ENCODE data around the gene CSK. TPM values are rescaled to one million over a fixed set of nuclear protein-coding genes. Genes with fewer than 3 reads are reported as not detected.
A peak's percentile ranks its signal among the peaks of the same experiment; 100 is the strongest.

The CSK gene
- polyA plus RNA-seq, 1 of the 3 experiments (the other 2 are of a cell fraction): 53.1 TPM

- no peak overlapping the region for H3K9ac ChIP-seq
- ChIA-PET CTCF (interaction anchor here (1.0 to 24.3 kb wide), 4 partner anchors 17 to 175 kb away, joined by 4 to 1109 read pairs (median 26); partner anchors contain the start of gene CLK3), POLR2A (no interaction called here)
- no peak overlapping the region for H3K4me2 ChIP-seq
- no peaks in the 10 kb centered on the region for H3K9me3 ChIP-seq
- no peaks in the 10 kb centered on the region for H3K9me2 ChIP-seq
- no peak for TF ChIP-seq MXI1 (IDR thresholded peaks at IDR 0.05; ENCODE audit: low read depth, low read length)
- TF ChIP-seq, protein P1, sequence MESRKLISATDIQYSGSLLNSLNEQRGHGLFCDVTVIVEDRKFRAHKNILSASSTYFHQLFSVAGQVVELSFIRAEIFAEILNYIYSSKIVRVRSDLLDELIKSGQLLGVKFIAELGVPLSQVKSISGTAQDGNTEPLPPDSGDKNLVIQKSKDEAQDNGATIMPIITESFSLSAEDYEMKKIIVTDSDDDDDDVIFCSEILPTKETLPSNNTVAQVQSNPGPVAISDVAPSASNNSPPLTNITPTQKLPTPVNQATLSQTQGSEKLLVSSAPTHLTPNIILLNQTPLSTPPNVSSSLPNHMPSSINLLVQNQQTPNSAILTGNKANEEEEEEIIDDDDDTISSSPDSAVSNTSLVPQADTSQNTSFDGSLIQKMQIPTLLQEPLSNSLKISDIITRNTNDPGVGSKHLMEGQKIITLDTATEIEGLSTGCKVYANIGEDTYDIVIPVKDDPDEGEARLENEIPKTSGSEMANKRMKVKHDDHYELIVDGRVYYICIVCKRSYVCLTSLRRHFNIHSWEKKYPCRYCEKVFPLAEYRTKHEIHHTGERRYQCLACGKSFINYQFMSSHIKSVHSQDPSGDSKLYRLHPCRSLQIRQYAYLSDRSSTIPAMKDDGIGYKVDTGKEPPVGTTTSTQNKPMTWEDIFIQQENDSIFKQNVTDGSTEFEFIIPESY (IDR thresholded peaks at IDR 0.05; ENCODE audit: borderline replicate concordance, low read depth): no peak
- no peak for TF ChIP-seq SMC3 (IDR thresholded peaks at IDR 0.05; ENCODE audit: low read depth, low read length)
- no peak for TF ChIP-seq ELF1 (IDR thresholded peaks at IDR 0.05)
- H2AFZ ChIP-seq (ENCODE audit: low read depth): no peak overlapping the region
- 98% methylated on average over 4 of the region's 4 CpGs for WGBS (ENCODE audit: low lambda C conversion rate)
- DNase-seq: no peak
- H3K27ac ChIP-seq (ENCODE audit: low read depth in 2 of 2, low read length in 1 of 2): no peak overlapping the region
- peaks cover 0 to 15% of the 10 kb centered on the region in 2 experiments; a peak in 2 of 4 replicates for H3K4me1 ChIP-seq (ENCODE audit: control insufficient read depth in 1 of 2, insufficient read depth in 2 of 2, low read depth in 1 of 2, low read length in 1 of 2)
- H3K36me3 ChIP-seq (replicated peaks in 1 of 2; ENCODE audit: control insufficient read depth in 1 of 2, insufficient read depth in 2 of 2, low read length in 1 of 2): no peaks in the 10 kb centered on the region
- H3K79me2 ChIP-seq (ENCODE audit: insufficient read depth): no peaks in the 10 kb centered on the region
- no peaks in the 10 kb centered on the region for H4K20me1 ChIP-seq (ENCODE audit: insufficient read depth)
- no peak overlapping the region for H3K4me3 ChIP-seq (ENCODE audit: low read depth in 2 of 2, low read length in 1 of 2)
- no peaks in the 10 kb centered on the region for H3K27me3 ChIP-seq (ENCODE audit: insufficient read depth)
- H3F3A ChIP-seq (replicated peaks; ENCODE audit: insufficient read depth): peaks cover 5% of the 10 kb centered on the region
Measured at GRCh38 chr15:74775894-74776293, 6.0 kb upstream of the CSK start.

DNA sequence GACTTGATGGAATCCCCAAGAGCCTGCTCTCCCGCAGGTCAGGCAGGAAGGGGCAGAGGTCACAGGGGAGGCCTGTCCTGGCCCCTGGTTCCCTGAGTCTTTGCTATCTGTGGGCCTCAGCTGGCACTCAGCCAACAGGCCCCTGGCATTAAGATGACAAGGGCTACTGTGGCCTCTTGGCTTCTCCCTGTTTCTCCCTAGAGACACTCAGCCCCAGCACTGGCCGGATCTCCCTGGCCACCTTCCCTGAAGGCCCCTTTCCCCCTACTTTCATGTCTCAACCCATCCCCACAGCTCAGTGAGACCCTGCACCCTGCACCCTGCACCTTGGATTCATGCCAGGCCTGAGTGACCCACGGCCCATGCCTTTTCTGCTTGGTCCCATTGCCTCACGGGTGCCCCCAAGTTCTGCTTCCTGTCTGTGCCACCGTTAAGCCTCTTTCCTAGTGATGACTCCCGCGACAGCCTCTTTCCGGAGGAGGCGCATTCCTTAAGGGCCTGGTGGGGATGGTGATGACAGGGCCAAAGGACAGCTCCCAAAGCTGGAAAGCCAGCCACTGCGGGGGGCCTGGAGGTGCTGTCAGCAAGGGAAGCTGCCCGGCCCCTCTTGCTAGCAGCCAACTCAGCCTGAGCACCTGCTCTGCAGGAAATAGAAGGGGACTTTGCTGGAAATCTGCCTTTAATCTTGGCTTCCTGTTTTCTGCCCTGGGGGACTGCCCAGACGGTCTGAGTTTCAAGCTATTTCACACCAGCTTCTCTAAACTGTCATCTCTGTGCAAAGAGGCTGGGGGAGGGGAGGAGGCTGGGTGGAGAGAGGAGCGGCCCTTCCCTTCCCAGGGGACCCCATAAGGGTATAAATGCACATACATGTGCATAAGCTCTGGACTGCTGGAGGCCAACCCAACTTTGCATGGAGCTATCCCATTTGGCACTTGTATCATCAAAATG is 4.8 kb upstream of the CSK start:
- Histone ChIP-seq H4K20me1 (ENCODE audit: insufficient read depth) (no peaks in the 10 kb centered on the region), H3K4me1 (ENCODE audit: control insufficient read depth in 1 of 2, insufficient read depth in 2 of 2, low read depth in 1 of 2, low read length in 1 of 2) (peaks cover 3 to 20% of the 10 kb centered on the region in 2 experiments; a peak in 2 of 4 replicates), H3K4me2 (no peak overlapping the region), H3K9me2 (no peaks in the 10 kb centered on the region), H3K9me3 (no peaks in the 10 kb centered on the region), H3K27me3 (ENCODE audit: insufficient read depth) (no peaks in the 10 kb centered on the region), H3K79me2 (ENCODE audit: insufficient read depth) (no peaks in the 10 kb centered on the region), H3K27ac (ENCODE audit: low read depth in 2 of 2, low read length in 1 of 2) (no peak overlapping the region; a peak in 1 of 4 replicates), H2AFZ (ENCODE audit: low read depth) (no peak overlapping the region), H3K9ac (no peak overlapping the region), H3F3A (replicated peaks; ENCODE audit: insufficient read depth) (peaks cover 3% of the 10 kb centered on the region), H3K36me3 (replicated peaks in 1 of 2; ENCODE audit: control insufficient read depth in 1 of 2, insufficient read depth in 2 of 2, low read length in 1 of 2) (no peaks in the 10 kb centered on the region), H3K4me3 (ENCODE audit: low read depth in 2 of 2, low read length in 1 of 2) (no peak overlapping the region)
- ChIA-PET CTCF (interaction anchor here (0.6 to 24.3 kb wide), 14 partner anchors 7 to 178 kb away, joined by 3 to 1109 read pairs (median 6); partner anchors contain the start of gene CLK3), POLR2A (interaction anchor here (0.5 to 1.2 kb wide), 4 partner anchors 128 to 220 kb away, joined by 3 to 4 read pairs (median 4); partner anchors contain the start of gene SCAMP5)
- DNase-seq: peak; percentile 54
- TF ChIP-seq NFIC (IDR thresholded peaks at IDR 0.05; ENCODE audit: borderline replicate concordance) (no peak), MXI1 (IDR thresholded peaks at IDR 0.05; ENCODE audit: low read depth, low read length) (no peak), SIN3A (IDR thresholded peaks at IDR 0.05; ENCODE audit: borderline replicate concordance, low read depth, low read length) (no peak), FOSL2 (IDR thresholded peaks at IDR 0.05; ENCODE audit: borderline replicate concordance, low read depth) (no peak), NRF1 (IDR thresholded peaks at IDR 0.05; ENCODE audit: low read depth, low read length) (no peak), TEAD4 (IDR thresholded peaks at IDR 0.05; ENCODE audit: borderline replicate concordance, insufficient read depth) (no peak), ELF1 (IDR thresholded peaks at IDR 0.05) (no peak), EZH2phosphoT487 (IDR thresholded peaks at IDR 0.05; ENCODE audit: borderline replicate concordance, low read depth) (no peak), REST (IDR thresholded peaks at IDR 0.05; ENCODE audit: low read depth, low read length) (no peak), FOXJ3 (CRISPR knock-in tag; IDR thresholded peaks at IDR 0.05) (no peak), JUND (IDR thresholded peaks at IDR 0.05) (no peak), SMC3 (IDR thresholded peaks at IDR 0.05; ENCODE audit: low read depth, low read length) (no peak), USF1 (IDR thresholded peaks at IDR 0.05; ENCODE audit: borderline replicate concordance, low read depth) (no peak), FOXM1 (IDR thresholded peaks at IDR 0.05; ENCODE audit: low read depth) (no peak)
- TF ChIP-seq, protein P2, sequence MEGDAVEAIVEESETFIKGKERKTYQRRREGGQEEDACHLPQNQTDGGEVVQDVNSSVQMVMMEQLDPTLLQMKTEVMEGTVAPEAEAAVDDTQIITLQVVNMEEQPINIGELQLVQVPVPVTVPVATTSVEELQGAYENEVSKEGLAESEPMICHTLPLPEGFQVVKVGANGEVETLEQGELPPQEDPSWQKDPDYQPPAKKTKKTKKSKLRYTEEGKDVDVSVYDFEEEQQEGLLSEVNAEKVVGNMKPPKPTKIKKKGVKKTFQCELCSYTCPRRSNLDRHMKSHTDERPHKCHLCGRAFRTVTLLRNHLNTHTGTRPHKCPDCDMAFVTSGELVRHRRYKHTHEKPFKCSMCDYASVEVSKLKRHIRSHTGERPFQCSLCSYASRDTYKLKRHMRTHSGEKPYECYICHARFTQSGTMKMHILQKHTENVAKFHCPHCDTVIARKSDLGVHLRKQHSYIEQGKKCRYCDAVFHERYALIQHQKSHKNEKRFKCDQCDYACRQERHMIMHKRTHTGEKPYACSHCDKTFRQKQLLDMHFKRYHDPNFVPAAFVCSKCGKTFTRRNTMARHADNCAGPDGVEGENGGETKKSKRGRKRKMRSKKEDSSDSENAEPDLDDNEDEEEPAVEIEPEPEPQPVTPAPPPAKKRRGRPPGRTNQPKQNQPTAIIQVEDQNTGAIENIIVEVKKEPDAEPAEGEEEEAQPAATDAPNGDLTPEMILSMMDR (IDR thresholded peaks at IDR 0.05): no peak
- 68% methylated on average over 13 of the region's 13 CpGs for WGBS (ENCODE audit: low lambda C conversion rate)
